Activated gamma-delta T cell treated with anti-CD3 and anti-CD28 coated beads, Interleukin-2, amount 50 U/mL, for 16 hours (primary cell): Measurements from ENCODE around the gene KRT77.
A peak's percentile ranks its signal among the peaks of the same experiment; 100 is the strongest.

ENCODE experiments used
- DNase-seq: peaks from one replicate; pipeline ENCODE4 v3.0.0-alpha.2; 2020; ENCODE audit warnings: low read depth

Gene KRT77

GRCh38 chr12:52691841-52692150 is 11.5 kb downstream of the KRT77 start:
- DNase-seq = no peak

GRCh38 chr12:52691076-52691840 is 12.1 kb downstream of the KRT77 start:
- DNase-seq = peak; percentile 13

- DNase-seq = no peak
Measured at GRCh38 chr12:52690351-52691075, 12.8 kb downstream of the KRT77 start.

- DNase-seq = no peak
Measured at GRCh38 chr12:52689936-52690335, 13.4 kb downstream of the KRT77 start.

GRCh38 chr12:52689239-52689638 is 14.1 kb downstream of the KRT77 start:
- no peak for DNase-seq

GRCh38 chr12:52688481-52688880 is 14.8 kb downstream of the KRT77 start:
- no peak for DNase-seq

- DNase-seq = no peak
Measured at GRCh38 chr12:52687497-52688385, 15.6 kb downstream of the KRT77 start.

- no peak for DNase-seq
Measured at GRCh38 chr12:52686756-52687487, 16.4 kb downstream of the KRT77 start.

GRCh38 chr12:52686063-52686462 is 17.3 kb downstream of the KRT77 start:
- DNase-seq = no peak

- no peak for DNase-seq
Measured at GRCh38 chr12:52685406-52685890, 17.9 kb downstream of the KRT77 start.

GRCh38 chr12:52684431-52684830 is 18.9 kb downstream of the KRT77 start:
- no peak for DNase-seq

- no peak for DNase-seq
Measured at GRCh38 chr12:52683575-52684300, 19.6 kb downstream of the KRT77 start.

GRCh38 chr12:52682938-52683574 is 20.3 kb downstream of the KRT77 start:
- DNase-seq = no peak

GRCh38 chr12:52682381-52682660 is 21.0 kb downstream of the KRT77 start:
- DNase-seq = no peak

GRCh38 chr12:52681526-52682380 is 21.6 kb downstream of the KRT77 start:
- DNase-seq = no peak

- no peak for DNase-seq
Measured at GRCh38 chr12:52680363-52680762, 23.0 kb downstream of the KRT77 start, which contains the start of gene KRT1. TSS of gene KRT1 (minus strand) at chr12:52680407. CDS start at chr12:52680348, 59 bp downstream.

- no peak for DNase-seq
Measured at GRCh38 chr12:52679875-52680274, 23.4 kb downstream of the KRT77 start.

GRCh38 chr12:52677671-52678070 is 25.7 kb downstream of the KRT77 start:
- DNase-seq = no peak

GRCh38 chr12:52677126-52677525 is 26.2 kb downstream of the KRT77 start:
- DNase-seq = no peak

GRCh38 chr12:52676163-52676562 is 27.2 kb downstream of the KRT77 start:
- DNase-seq = no peak
